HepG2 (cell line): ENCODE measurements around the gene YY1. TPM values are rescaled to one million over a fixed set of nuclear protein-coding genes. Genes with fewer than 3 reads are reported as not detected.

ENCODE experiments used
- CAMTA2 ChIP-seq: sonication (generic); formaldehyde crosslinking; IDR thresholded peaks from 2 replicates; pipeline ENCODE4 v1.4.0; 2020; ENCODE audit warnings: mild to moderate bottlenecking, missing genetic modification reagents, borderline replicate concordance
- HIC2 ChIP-seq: sonication (generic); formaldehyde crosslinking; IDR thresholded peaks from 2 replicates; pipeline ENCODE4 v1.9.0; 2022; ENCODE audit warnings: low read depth, missing genetic modification reagents
- HNRNPUL1 ChIP-seq: fragments of 200-400 bp; formaldehyde crosslinking; IDR thresholded peaks from 2 replicates; pipeline ENCODE4 v1.6.1; 2017; ENCODE audit warnings: low read depth, mild to moderate bottlenecking, low read length, moderate library complexity
- IKZF1 ChIP-seq: fragments of 450-650 bp; IDR thresholded peaks from 2 replicates; pipeline ENCODE4 v1.7.1; 2016
- MLXIP ChIP-seq: sonication (generic); formaldehyde crosslinking; IDR thresholded peaks from 2 replicates; pipeline ENCODE4 v1.9.0; 2021; ENCODE audit warnings: missing genetic modification reagents, borderline replicate concordance
- MYPOP ChIP-seq: sonication (generic); formaldehyde crosslinking; IDR thresholded peaks from 2 replicates; pipeline ENCODE4 v1.8.1; 2023; ENCODE audit warnings: mild to moderate bottlenecking, moderate library complexity, missing genetic modification reagents
- NFRKB ChIP-seq: fragments of 450-650 bp; IDR thresholded peaks from 2 replicates; pipeline ENCODE4 v1.6.1; 2017
- NR2C2 ChIP-seq: sonication (generic); formaldehyde crosslinking; IDR thresholded peaks from 2 replicates; pipeline ENCODE4 v1.4.0; 2020; ENCODE audit warnings: missing genetic modification reagents, mild to moderate bottlenecking, moderate library complexity, borderline replicate concordance
- RBAK ChIP-seq: sonication (generic); formaldehyde crosslinking; IDR thresholded peaks from 2 replicates; pipeline ENCODE4 v1.5.1; 2020; ENCODE audit warnings: mild to moderate bottlenecking, missing genetic modification reagents
- SMAD9 ChIP-seq: sonication (generic); formaldehyde crosslinking; IDR thresholded peaks from 2 replicates; pipeline ENCODE4 v1.5.1; 2020; ENCODE audit warnings: mild to moderate bottlenecking, missing genetic modification reagents
- SNAPC5 ChIP-seq: sonication (generic); formaldehyde crosslinking; IDR thresholded peaks from 2 replicates; pipeline ENCODE4 v1.8.1; 2023; ENCODE audit warnings: mild to moderate bottlenecking, missing genetic modification reagents, borderline replicate concordance
- ZBTB25 ChIP-seq: IDR thresholded peaks from 2 replicates; pipeline ENCODE4 v1.6.1; 2018; ENCODE audit warnings: missing genetic modification reagents
- ZBTB37 ChIP-seq: sonication (generic); formaldehyde crosslinking; IDR thresholded peaks from 2 replicates; pipeline ENCODE4 v1.4.0; 2020; ENCODE audit warnings: mild to moderate bottlenecking, missing genetic modification reagents
- ZBTB7B ChIP-seq: sonication (generic); formaldehyde crosslinking; IDR thresholded peaks from 2 replicates; pipeline ENCODE4 v1.4.0; 2020; ENCODE audit warnings: missing genetic modification reagents
- ZNF20 ChIP-seq: sonication (generic); formaldehyde crosslinking; IDR thresholded peaks from 2 replicates; pipeline ENCODE4 v1.4.0; 2020; ENCODE audit warnings: mild to moderate bottlenecking, moderate library complexity, missing genetic modification reagents
- ZNF350 ChIP-seq: sonication (generic); formaldehyde crosslinking; IDR thresholded peaks from 2 replicates; pipeline ENCODE4 v1.4.0; 2020; ENCODE audit warnings: mild to moderate bottlenecking, low read depth, missing genetic modification reagents, borderline replicate concordance
- ZNF383 ChIP-seq: sonication (generic); formaldehyde crosslinking; IDR thresholded peaks from 2 replicates; pipeline ENCODE4 v1.4.0; 2020; ENCODE audit warnings: missing genetic modification reagents, mild to moderate bottlenecking, borderline replicate concordance
- ZNF530 ChIP-seq: sonication (generic); formaldehyde crosslinking; IDR thresholded peaks from 2 replicates; pipeline ENCODE4 v1.5.0; 2020; ENCODE audit warnings: low read depth, mild to moderate bottlenecking, missing genetic modification reagents
- ZNF644 ChIP-seq: IDR thresholded peaks from 2 replicates; pipeline ENCODE4 v1.6.1; 2016; ENCODE audit warnings: low read depth
- ZNF740 ChIP-seq: sonication (generic); formaldehyde crosslinking; IDR thresholded peaks from 2 replicates; pipeline ENCODE4 v1.4.0; 2020; ENCODE audit warnings: missing genetic modification reagents
- polyA plus RNA-seq, 8 experiments: library from polyadenylated mRNA; depleted of rRNA in 3 of 8; stranded (reverse) in 7 of 8; unstranded in 1 of 8; fragments of >200 nt; fragmentation: Illumina TruSeq in 4 of 8; extraction: Trizol in 4 of 8; gene quantifications; 2 replicates each; pipeline versions ENCODE4 v1.2.1 to v1.2.3, GENCODE V29; 2011 to 2016; ENCODE audit warnings: low read depth in 4 of 8, missing spikeins in 1 of 8, mixed read lengths in 1 of 8; ENCODE audit not compliant: insufficient read depth in 1 of 8
- total RNA-seq, 5 experiments: library from RNA; depleted of rRNA; stranded (reverse); fragments of >200 nt; fragmentation: Illumina TruSeq; extraction: Trizol; gene quantifications; 2 replicates each; pipeline ENCODE4 v1.2.3, GENCODE V29; 2016; ENCODE audit warnings: low read depth in 1 of 5

The YY1 gene
- total and polyA plus RNA-seq, 2 of the 13 experiments (the other 11 are each of a cell fraction or from before 2014, with no cell fraction given) = 29.4 to 68.1 TPM

- peak; percentile 98 for TF ChIP-seq ZNF740 (CRISPR knock-in tag)
- TF ChIP-seq SMAD9 = no peak
- no peak for TF ChIP-seq IKZF1
- peak; percentile 52; the same call in 1 of the 2 replicates for TF ChIP-seq ZNF350
- 0 out of 2 replicates have a peak, but pooled peaks have one; percentile 32 for TF ChIP-seq NR2C2
- TF ChIP-seq NFRKB = no peak
- TF ChIP-seq ZBTB37 (CRISPR knock-in tag) = no peak
- TF ChIP-seq ZBTB7B = peak; percentile 45; the same call in 1 of the 2 replicates
- no peak for TF ChIP-seq ZNF530
- TF ChIP-seq CAMTA2 (CRISPR knock-in tag) = no peak
- peak; percentile 78; the same call in 1 of the 2 replicates for TF ChIP-seq MLXIP (CRISPR knock-in tag)
- no peak for TF ChIP-seq ZNF383
- TF ChIP-seq SNAPC5 (CRISPR knock-in tag) = no peak
- no peak for TF ChIP-seq ZNF644 (CRISPR knock-in tag)
- TF ChIP-seq HNRNPUL1 = no peak
- no peak; the same call in 1 of the 2 replicates for TF ChIP-seq ZNF20 (CRISPR knock-in tag)
- TF ChIP-seq ZBTB25 = no peak
- TF ChIP-seq RBAK (CRISPR knock-in tag) = no peak
- no peak for TF ChIP-seq MYPOP (CRISPR knock-in tag)
- TF ChIP-seq HIC2 (CRISPR knock-in tag) = no peak; the same call in 1 of the 2 replicates
Measured at GRCh38 chr14:100285021-100285912, 46.3 kb downstream of the YY1 start (continued).
